Trophoblast cell (in vitro differentiated cells and primary cell): ENCODE measurements around the gene KLC3.

Experiments used
- DNase-seq, 2 donors: peaks; one replicate each; pipeline ENCODE4 v3.0.0-alpha.2; 2016
- H2AFZ ChIP-seq: 2 replicates; pipeline ENCODE4 v1.6.1; 2013; ENCODE audit warnings: low read length, moderate library complexity, mild to moderate bottlenecking; ENCODE audit not compliant: insufficient read depth, poor library complexity
- H2AK5ac ChIP-seq: 2 replicates; pipeline ENCODE4 v1.6.1; 2013; ENCODE audit warnings: mild to moderate bottlenecking, low read length
- H2BK120ac ChIP-seq: 2 replicates; pipeline ENCODE4 v1.6.1; 2013; ENCODE audit warnings: low read length, mild to moderate bottlenecking, moderate library complexity; ENCODE audit not compliant: insufficient read depth, poor library complexity
- H2BK12ac ChIP-seq: 2 replicates; pipeline ENCODE4 v1.6.1; 2013; ENCODE audit warnings: mild to moderate bottlenecking, low read length, moderate library complexity
- H2BK5ac ChIP-seq: 2 replicates; pipeline ENCODE4 v1.6.1; 2013; ENCODE audit warnings: low read length, low read depth, moderate library complexity, mild to moderate bottlenecking; ENCODE audit not compliant: poor library complexity
- H3K14ac ChIP-seq: 2 replicates; pipeline ENCODE4 v1.6.1; 2013; ENCODE audit warnings: mild to moderate bottlenecking, low read length
- H3K18ac ChIP-seq: 2 replicates; pipeline ENCODE4 v1.6.1; 2013; ENCODE audit warnings: mild to moderate bottlenecking, low read length
- H3K23ac ChIP-seq: 2 replicates; pipeline ENCODE4 v1.6.1; 2013; ENCODE audit warnings: low read length
- H3K27ac ChIP-seq: 2 replicates; pipeline ENCODE4 v1.5.1; 2013; ENCODE audit warnings: low read depth, mild to moderate bottlenecking, inconsistent platforms, low read length, moderate library complexity
- H3K27me3 ChIP-seq: 2 replicates; pipeline ENCODE4 v1.6.1; 2013; ENCODE audit warnings: inconsistent platforms, mild to moderate bottlenecking, low read length, moderate library complexity; ENCODE audit not compliant: insufficient read depth
- H3K36me3 ChIP-seq, 2 experiments: 1 replicate in 1 of 2; 2 replicates in 1 of 2; pipeline ENCODE4 v1.6.1; 2013; ENCODE audit warnings: low read length in 2 of 2, mild to moderate bottlenecking in 2 of 2, moderate library complexity in 1 of 2; ENCODE audit not compliant: insufficient read depth in 2 of 2, control insufficient read depth in 1 of 2
- H3K4ac ChIP-seq: 2 replicates; pipeline ENCODE4 v1.6.1; 2013; ENCODE audit warnings: low read depth, mild to moderate bottlenecking, low read length, moderate library complexity
- H3K4me1 ChIP-seq, 2 experiments: 1 replicate in 1 of 2; 2 replicates in 1 of 2; pipeline ENCODE4 v1.6.1; 2013; ENCODE audit warnings: low read length in 2 of 2, mild to moderate bottlenecking in 2 of 2, moderate library complexity in 1 of 2; ENCODE audit not compliant: insufficient read depth in 2 of 2, control insufficient read depth in 1 of 2
- H3K4me2 ChIP-seq: 2 replicates; pipeline ENCODE4 v1.6.1; 2013; ENCODE audit warnings: inconsistent platforms, mild to moderate bottlenecking, low read length, moderate library complexity
- H3K4me3 ChIP-seq: 2 replicates; pipeline ENCODE4 v1.5.1; 2013; ENCODE audit warnings: mild to moderate bottlenecking, low read depth, low read length, inconsistent platforms
- H3K79me1 ChIP-seq: one replicate; pipeline ENCODE4 v1.6.1; 2013; ENCODE audit warnings: low read length
- H3K79me2 ChIP-seq: 2 replicates; pipeline ENCODE4 v1.6.1; 2013; ENCODE audit warnings: low read length, mild to moderate bottlenecking; ENCODE audit not compliant: control insufficient read depth, insufficient read depth, poor library complexity
- H3K9ac ChIP-seq: 2 replicates; pipeline ENCODE4 v1.6.1; 2013; ENCODE audit warnings: mild to moderate bottlenecking, low read length
- H3K9me3 ChIP-seq: 2 replicates; pipeline ENCODE4 v1.6.1; 2013; ENCODE audit warnings: low read depth, mild to moderate bottlenecking, control low read depth, inconsistent platforms, low read length; ENCODE audit not compliant: insufficient read depth
- H4K12ac ChIP-seq: 2 replicates; pipeline ENCODE4 v1.6.1; 2013; ENCODE audit warnings: low read depth, mild to moderate bottlenecking, low read length, moderate library complexity
- H4K8ac ChIP-seq: 2 replicates; pipeline ENCODE4 v1.6.1; 2013; ENCODE audit warnings: low read depth, mild to moderate bottlenecking, low read length, moderate library complexity
- H4K91ac ChIP-seq: one replicate; pipeline ENCODE4 v1.6.1; 2013; ENCODE audit warnings: low read depth, mild to moderate bottlenecking, low read length, moderate library complexity
- WGBS: extraction: QIAGEN DNeasy Blood & Tissue Kit; methylation state at CpG from one replicate; pipeline ENCODE4 v1.1.7; 2013; ENCODE audit warnings: missing lambda C conversion rate; ENCODE audit not compliant: insufficient read length, insufficient coverage; ENCODE audit errors: extremely low coverage; 5-methylcytosine and 5-hydroxymethylcytosine counted together

Gene KLC3

GRCh38 chr19:45370410-45371204 lies 30.1 kb downstream of the KLC3 start, which contains the start of gene ERCC2:
TSS of gene ERCC2 (minus strand) at chr19:45370573. CDS start at chr19:45370540, 33 bp downstream.
- Histone ChIP-seq H3K79me1 (peaks cover 7% of the 10 kb centered on the region), H4K12ac (peak within 1 kb of the TSS; percentile 27), H3K4me1 (peaks cover 5% of the 10 kb centered on the region in 2 experiments), H2AFZ (peak within 1 kb of the TSS; percentile 80), H4K91ac (peak within 1 kb of the TSS; percentile 54), H3K4ac (peak within 1 kb of the TSS; percentile 86), H3K79me2 (no peaks in the 10 kb centered on the region), H3K27me3 (no peaks in the 10 kb centered on the region), H4K8ac (peak within 1 kb of the TSS; percentile 82), H3K23ac (no peak within 1 kb of the TSS), H3K9ac (peak within 1 kb of the TSS; percentile 39), H3K9me3 (no peaks in the 10 kb centered on the region), H3K14ac (peak within 1 kb of the TSS; percentile 12), H3K4me2 (peak within 1 kb of the TSS; percentile 87), H3K27ac (peak within 1 kb of the TSS; percentile 11), H2BK120ac (peak within 1 kb of the TSS; percentile 35), H3K4me3 (peak within 1 kb of the TSS; percentile 79), H2AK5ac (peak within 1 kb of the TSS; percentile 47), H3K18ac (peak within 1 kb of the TSS; percentile 60), H2BK5ac (no peak within 1 kb of the TSS), H3K36me3 (peaks cover 2 to 7% of the 10 kb centered on the region in 2 experiments), H2BK12ac (no peak within 1 kb of the TSS)
- no CpG with 5 or more reads among the region's 55 CpGs for WGBS
- DNase-seq = peak; percentile 97 to 100

DNA sequence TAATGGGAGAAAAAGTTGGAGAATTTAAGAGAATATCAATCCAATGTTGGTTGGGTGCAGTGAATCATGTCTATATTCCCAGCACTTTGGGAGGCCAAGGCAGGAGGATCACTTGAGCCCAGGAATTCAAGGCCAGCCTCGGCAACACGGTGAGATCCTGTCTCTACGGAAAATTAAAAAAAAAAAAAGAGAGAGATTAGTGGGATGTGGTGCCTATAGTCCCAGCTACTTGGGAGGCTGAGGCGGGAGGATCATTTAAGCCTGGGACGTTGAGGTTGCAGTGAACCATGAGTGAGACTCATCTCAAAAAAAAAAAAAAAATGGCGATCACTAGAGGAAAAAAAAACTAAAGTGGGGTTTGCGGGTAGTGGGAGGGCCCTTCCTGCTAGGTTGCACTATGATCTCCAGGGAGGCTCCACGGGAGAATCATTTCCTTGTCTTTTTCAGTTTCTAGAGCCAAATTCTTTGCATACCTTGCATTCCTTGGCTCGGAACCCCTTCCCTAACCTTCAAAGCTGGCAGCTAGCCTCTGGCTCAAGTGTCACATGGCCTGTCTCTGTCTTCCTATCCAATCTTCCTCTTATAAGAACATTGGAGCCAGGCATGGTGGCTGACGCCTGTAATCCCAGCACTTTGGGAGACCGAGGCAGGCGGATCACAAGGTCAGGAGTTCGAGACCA lies 35.6 kb downstream of the KLC3 start:
- Histone ChIP-seq H3K79me2 (no peaks in the 10 kb centered on the region), H2BK120ac (peak overlapping the region; percentile 41), H3K27me3 (no peaks in the 10 kb centered on the region), H2AFZ (no peak overlapping the region), H3K4me2 (no peak overlapping the region), H3K9me3 (no peaks in the 10 kb centered on the region), H3K27ac (peak overlapping the region; percentile 37), H3K23ac (no peak overlapping the region), H2AK5ac (no peak overlapping the region), H3K79me1 (peaks cover 3% of the 10 kb centered on the region), H4K91ac (no peak overlapping the region), H3K9ac (no peak overlapping the region), H3K4me3 (no peak overlapping the region), H3K4me1 (peaks cover 0 to 4% of the 10 kb centered on the region in 2 experiments), H3K14ac (no peak overlapping the region), H2BK5ac (no peak overlapping the region), H4K12ac (no peak overlapping the region), H3K36me3 (peaks cover 7 to 14% of the 10 kb centered on the region in 2 experiments), H3K4ac (no peak overlapping the region), H2BK12ac (no peak overlapping the region), H4K8ac (peak overlapping the region; percentile 37), H3K18ac (no peak overlapping the region)
- peak in 1 of 2 donors; percentile 17 for DNase-seq
- WGBS = no CpG with 5 or more reads among the region's 13 CpGs

DNA sequence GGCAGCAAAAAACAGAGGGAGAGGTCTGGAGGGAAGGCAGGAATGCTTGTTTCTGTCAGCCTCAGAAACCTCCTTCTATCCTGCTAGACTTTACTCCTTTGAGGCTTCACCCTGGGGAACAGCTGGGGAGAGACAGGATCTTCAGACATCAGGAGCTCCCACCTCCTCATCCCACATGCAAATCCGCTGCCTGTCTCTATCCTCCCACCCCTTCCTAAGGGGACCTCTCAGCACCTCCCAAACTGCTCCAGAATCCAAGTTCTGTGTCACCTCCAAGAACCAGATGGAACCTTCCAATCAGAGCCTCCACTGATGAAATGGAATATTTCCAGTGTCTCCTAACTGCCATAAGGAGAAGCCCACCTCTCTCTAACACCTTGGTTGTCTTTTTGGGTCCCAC lies 39.6 kb downstream of the KLC3 start:
- Histone ChIP-seq H4K12ac (no peak overlapping the region), H2BK12ac (no peak overlapping the region), H2AK5ac (no peak overlapping the region), H3K9me3 (no peaks in the 10 kb centered on the region), H4K91ac (no peak overlapping the region), H3K4me1 (peaks cover 0 to 4% of the 10 kb centered on the region in 2 experiments), H3K4me2 (no peak overlapping the region), H3K27ac (no peak overlapping the region), H3K9ac (no peak overlapping the region), H3K18ac (no peak overlapping the region), H3K4me3 (no peak overlapping the region), H3K23ac (no peak overlapping the region), H3K79me1 (peaks cover 3% of the 10 kb centered on the region), H3K27me3 (no peaks in the 10 kb centered on the region), H3K79me2 (no peaks in the 10 kb centered on the region), H3K14ac (no peak overlapping the region), H4K8ac (no peak overlapping the region), H2BK5ac (no peak overlapping the region), H3K4ac (no peak overlapping the region), H3K36me3 (peaks cover 22 to 33% of the 10 kb centered on the region in 2 experiments), H2AFZ (no peak overlapping the region), H2BK120ac (no peak overlapping the region)
- WGBS = no CpG with 5 or more reads among the region's 1 CpG
- DNase-seq = no peak

GRCh38 chr19:45382426-45382825 lies 41.9 kb downstream of the KLC3 start:
- no CpG with 5 or more reads among the region's 29 CpGs for WGBS
- no peak overlapping the region for H4K91ac ChIP-seq
- H4K8ac ChIP-seq = no peak overlapping the region
- H3K27ac ChIP-seq = no peak overlapping the region
- peaks cover 29 to 41% of the 10 kb centered on the region in 2 experiments for H3K36me3 ChIP-seq
- no peak overlapping the region for H2AFZ ChIP-seq
- no peaks in the 10 kb centered on the region for H3K4me1 ChIP-seq
- no peak for DNase-seq
- no peaks in the 10 kb centered on the region for H3K79me2 ChIP-seq
- no peaks in the 10 kb centered on the region for H3K27me3 ChIP-seq
- no peak overlapping the region for H3K14ac ChIP-seq
- no peak overlapping the region for H3K4ac ChIP-seq
- no peak overlapping the region for H2AK5ac ChIP-seq
- no peak overlapping the region for H2BK5ac ChIP-seq
- H3K79me1 ChIP-seq = no peaks in the 10 kb centered on the region
- no peak overlapping the region for H3K4me3 ChIP-seq
- H3K18ac ChIP-seq = no peak overlapping the region
- H3K4me2 ChIP-seq = no peak overlapping the region
- H2BK12ac ChIP-seq = no peak overlapping the region
- H3K9me3 ChIP-seq = no peaks in the 10 kb centered on the region
- no peak overlapping the region for H2BK120ac ChIP-seq
- H4K12ac ChIP-seq = no peak overlapping the region
- no peak overlapping the region for H3K9ac ChIP-seq
- H3K23ac ChIP-seq = no peak overlapping the region
